Ureter (tissue), 1 donor: ENCODE measurements around the gene DPH3. TPM values are rescaled to one million over a fixed set of nuclear protein-coding genes. Genes with fewer than 3 reads are reported as not detected.

Experiments
- DNase-seq: peaks from one replicate; pipeline ENCODE4 v3.0.0-alpha.2; 2020; ENCODE audit warnings: low spot score
- total RNA-seq: library from RNA; stranded (reverse); gene quantifications from one replicate; pipeline ENCODE4 v1.2.4, GENCODE V29; 2023
- donor health status: DM: yes; HTN: yes; CAD: no.

The DPH3 gene
- total RNA-seq, 1 donor from 2014 or later = 16.6 TPM

GRCh38 chr3:16290827-16291196 lies 26.1 kb upstream of the DPH3 start:
- DNase-seq = no peak

- no peak for DNase-seq
Measured at GRCh38 chr3:16290007-16290826, 25.5 kb upstream of the DPH3 start.

- no peak for DNase-seq
Measured at GRCh38 chr3:16289144-16289889, 24.6 kb upstream of the DPH3 start.

GRCh38 chr3:16288664-16289063 lies 23.9 kb upstream of the DPH3 start:
- DNase-seq = no peak

GRCh38 chr3:16286751-16287543 lies 22.2 kb upstream of the DPH3 start:
- DNase-seq = no peak

- DNase-seq = no peak
Measured at GRCh38 chr3:16286161-16286560, 21.4 kb upstream of the DPH3 start.

GRCh38 chr3:16284633-16285032 lies 19.9 kb upstream of the DPH3 start:
- DNase-seq = no peak

- no peak for DNase-seq
Measured at GRCh38 chr3:16280671-16281070, 15.9 kb upstream of the DPH3 start.

- DNase-seq = no peak
Measured at GRCh38 chr3:16279010-16279801, 14.5 kb upstream of the DPH3 start.

GRCh38 chr3:16277471-16277870 lies 12.7 kb upstream of the DPH3 start:
- DNase-seq = no peak

GRCh38 chr3:16273867-16274266 lies 9.1 kb upstream of the DPH3 start:
- no peak for DNase-seq

- DNase-seq = no peak
Measured at GRCh38 chr3:16272588-16272987, 7.8 kb upstream of the DPH3 start.

- DNase-seq = no peak
Measured at GRCh38 chr3:16270855-16271254, 6.1 kb upstream of the DPH3 start.

- no peak for DNase-seq
Measured at GRCh38 chr3:16266714-16267113, 2.0 kb upstream of the DPH3 start.

- no peak for DNase-seq
Measured at GRCh38 chr3:16265455-16265786, 678 bp upstream of the DPH3 start.

GRCh38 chr3:16264174-16264707 lies 502 bp downstream of the DPH3 start:
- no peak for DNase-seq

GRCh38 chr3:16262174-16262573 lies 2.6 kb downstream of the DPH3 start:
- no peak for DNase-seq

GRCh38 chr3:16260046-16260445 lies 4.7 kb downstream of the DPH3 start:
- no peak for DNase-seq

- no peak for DNase-seq
Measured at GRCh38 chr3:16258866-16259265, 5.9 kb downstream of the DPH3 start.

GRCh38 chr3:16258177-16258576 lies 6.6 kb downstream of the DPH3 start:
- no peak for DNase-seq

- DNase-seq = no peak
Measured at GRCh38 chr3:16257309-16257708, 7.4 kb downstream of the DPH3 start.

GRCh38 chr3:16255726-16256125 lies 9.0 kb downstream of the DPH3 start:
- no peak for DNase-seq
